Pancreas (tissue), 10 donors: ENCODE measurements around the gene ID2. TPM values are rescaled to one million over a fixed set of nuclear protein-coding genes. Genes with fewer than 3 reads are reported as not detected.

Experiments
- ATAC-seq, 4 donors: fragments of 200-7000 bp; cut with Tn5 transposase; one replicate each; pipeline versions ENCODE4 v1.8.0 to v1.9.1; 2020; ENCODE audit warnings: mild to moderate bottlenecking in 4 of 4, moderate library complexity in 4 of 4
- DNase-seq, 6 donors: peaks; one replicate each; pipeline ENCODE4 v3.0.0-alpha.2; 2020
- FAIRE-seq: peaks from 2 replicates; lab custom pipeline; 2012; peaks lifted over from hg19 to GRCh38; lab: Jason Lieb, UNC
- H3K27ac ChIP-seq, 4 donors: fragments of 200-600 bp; sonication (generic); 1 replicate in 3 of 4; 2 replicates in 1 of 4; pipeline versions ENCODE4 v1.5.0 to v1.8.0; 2020
- H3K27me3 ChIP-seq, 4 donors: fragments of 200-600 bp; one replicate each; pipeline ENCODE4 v1.8.0; 2021
- H3K36me3 ChIP-seq, 3 donors: fragments of 200-600 bp; sonication (generic) in 1 of 3; one replicate each; pipeline versions ENCODE4 v1.5.0 to v1.8.0; 2020 to 2021
- H3K4me1 ChIP-seq, 3 donors: fragments of 200-600 bp; one replicate each; pipeline ENCODE4 v1.8.0; 2021
- H3K4me3 ChIP-seq, 4 donors: fragments of 200-600 bp; sonication (generic) in 2 of 4; one replicate each; pipeline versions ENCODE4 v1.5.0 to v1.8.0; 2020 to 2021
- H3K9me3 ChIP-seq, 4 donors: fragments of 200-600 bp; one replicate each; pipeline ENCODE4 v1.8.0; 2021
- WGBS, 2 donors: extraction: QIAGEN DNeasy Blood & Tissue Kit; methylation state at CpG; one replicate each; pipeline ENCODE4 v1.1.7; 2013; 5-methylcytosine and 5-hydroxymethylcytosine counted together
- intact Hi-C, 3 donors: fragments of 100-400 bp; cut with DNase I; formaldehyde crosslinking; loops; one replicate each; pipeline versions ENCODE4 v1.11.1 to v1.14.2; 2022
- polyA plus RNA-seq, 2 donors: library from polyadenylated mRNA; stranded (reverse); fragments of 200-250 nt; gene quantifications; one replicate each; pipeline ENCODE4 v1.2.3, GENCODE V29; 2013
- total RNA-seq, 6 donors: library from RNA; stranded (reverse); fragmentation: NEBNext Ultra II Directional in 4 of 6; extraction: Animal tissue kit (Norgen Biotek cat#: 25700) in 4 of 6; gene quantifications; one replicate each; pipeline versions ENCODE4 v1.2.1 to v1.2.4, GENCODE V29; 2021 to 2023
- TF ChIP-seq, protein P1 (sequence below), 4 donors: fragments of 200-600 bp; sonication (generic) in 3 of 4; IDR thresholded peaks; one replicate each; pipeline versions ENCODE4 v1.5.0 to v1.8.0; 2021; ENCODE audit warnings: antibody characterized with exemption in 4 of 4
- donor health status: healthy with polysubstance abuse.
- donor health status: DM: no; HTN: no; CAD: no; lungs with moderate emphysema.
- donor health status: DM: no; HTN: no; CAD: no.
- donor health status: control.
- donor health status: control.
- donor health status: Bipolar disorder and iron deficiency.
- donor health status: DM: yes; HTN: yes; CAD: no.
- donor health status: DM: no; HTN: no; CAD: no.
- donor health status: DM: no; HTN: no; CAD: no.
- donor health status: DM: yes; HTN: yes; CAD: no.

Gene ID2
- total and polyA plus RNA-seq, 8 donors, result 19.3 to 135 (median 30.1) TPM

GRCh38 chr2:8656811-8657210 is 25.0 kb upstream of the ID2 start:
- Histone ChIP-seq H3K36me3 (no peaks in the 10 kb centered on the region), H3K27ac (no peak overlapping the region), H3K27me3 (no peaks in the 10 kb centered on the region), H3K4me1 (no peaks in the 10 kb centered on the region), H3K4me3 (no peak overlapping the region), H3K9me3 (no peaks in the 10 kb centered on the region)
- FAIRE-seq (no peak), ATAC-seq (no peak), DNase-seq (no peak)
- TF ChIP-seq, protein P1, sequence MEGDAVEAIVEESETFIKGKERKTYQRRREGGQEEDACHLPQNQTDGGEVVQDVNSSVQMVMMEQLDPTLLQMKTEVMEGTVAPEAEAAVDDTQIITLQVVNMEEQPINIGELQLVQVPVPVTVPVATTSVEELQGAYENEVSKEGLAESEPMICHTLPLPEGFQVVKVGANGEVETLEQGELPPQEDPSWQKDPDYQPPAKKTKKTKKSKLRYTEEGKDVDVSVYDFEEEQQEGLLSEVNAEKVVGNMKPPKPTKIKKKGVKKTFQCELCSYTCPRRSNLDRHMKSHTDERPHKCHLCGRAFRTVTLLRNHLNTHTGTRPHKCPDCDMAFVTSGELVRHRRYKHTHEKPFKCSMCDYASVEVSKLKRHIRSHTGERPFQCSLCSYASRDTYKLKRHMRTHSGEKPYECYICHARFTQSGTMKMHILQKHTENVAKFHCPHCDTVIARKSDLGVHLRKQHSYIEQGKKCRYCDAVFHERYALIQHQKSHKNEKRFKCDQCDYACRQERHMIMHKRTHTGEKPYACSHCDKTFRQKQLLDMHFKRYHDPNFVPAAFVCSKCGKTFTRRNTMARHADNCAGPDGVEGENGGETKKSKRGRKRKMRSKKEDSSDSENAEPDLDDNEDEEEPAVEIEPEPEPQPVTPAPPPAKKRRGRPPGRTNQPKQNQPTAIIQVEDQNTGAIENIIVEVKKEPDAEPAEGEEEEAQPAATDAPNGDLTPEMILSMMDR (IDR thresholded peaks at IDR 0.05), result no peak
- WGBS, 2 donors, result 78 to 86% methylated on average over 4 of the region's 4 CpGs
- intact Hi-C loops, result no loop called here

GRCh38 chr2:8657423-8658062 is 24.3 kb upstream of the ID2 start:
- Histone ChIP-seq H3K4me3 (no peak overlapping the region), H3K9me3 (no peaks in the 10 kb centered on the region), H3K4me1 (no peaks in the 10 kb centered on the region), H3K27ac (no peak overlapping the region), H3K36me3 (no peaks in the 10 kb centered on the region), H3K27me3 (no peaks in the 10 kb centered on the region)
- TF ChIP-seq, protein P1 (IDR thresholded peaks at IDR 0.05), result no peak
- DNase-seq (no peak), FAIRE-seq (no peak), ATAC-seq (no peak)
- intact Hi-C loops, result no loop called here
- WGBS, 2 donors, result 78 to 83% methylated on average over 17 of the region's 17 CpGs

DNA sequence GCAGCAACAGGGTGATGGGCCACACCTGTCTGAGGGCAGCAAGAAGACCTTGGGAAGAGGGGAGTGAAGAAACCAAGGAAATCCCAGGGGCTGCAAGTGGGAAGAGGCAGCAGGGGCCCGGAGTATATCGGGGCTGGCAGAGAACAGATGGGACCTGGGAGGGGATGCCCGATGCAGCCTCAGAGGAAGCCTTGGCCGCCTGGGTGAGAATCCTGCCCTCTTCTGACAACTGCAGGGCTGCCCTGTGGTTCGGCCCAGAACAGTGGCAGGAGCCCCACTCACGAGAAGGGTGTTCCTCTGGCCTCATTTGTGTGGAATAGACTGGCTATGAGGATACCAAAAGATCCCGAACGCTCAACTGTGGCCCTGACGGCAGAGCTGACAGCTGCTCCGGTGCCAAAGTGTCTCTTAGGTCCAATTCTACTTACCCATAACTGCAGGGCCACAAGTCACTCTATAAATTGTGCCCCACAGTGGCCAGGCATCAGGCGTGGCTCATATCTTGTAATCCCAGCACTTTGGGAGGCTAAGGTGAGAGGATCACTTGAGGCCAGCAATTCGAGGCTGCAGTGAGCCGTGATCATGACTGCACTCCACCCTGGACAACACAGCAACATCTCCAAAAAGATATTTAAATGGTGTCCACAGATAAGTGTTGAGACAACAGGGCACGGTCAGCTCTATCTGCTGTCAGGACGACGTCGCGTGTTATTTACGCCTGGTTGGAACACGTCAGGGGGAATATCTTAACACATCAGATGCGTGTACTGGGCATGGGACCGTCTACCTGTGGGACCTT is 23.6 kb upstream of the ID2 start:
- Histone ChIP-seq H3K27ac (no peak overlapping the region), H3K4me1 (no peaks in the 10 kb centered on the region), H3K36me3 (no peaks in the 10 kb centered on the region), H3K27me3 (no peaks in the 10 kb centered on the region), H3K4me3 (no peak overlapping the region), H3K9me3 (no peaks in the 10 kb centered on the region)
- intact Hi-C loops, result no loop called here
- TF ChIP-seq, protein P1 (IDR thresholded peaks at IDR 0.05), result no peak
- no peak for FAIRE-seq
- no peak for ATAC-seq
- 88 to 91% methylated on average over 22 of the region's 22 CpGs for WGBS, 2 donors
- no peak for DNase-seq

DNA sequence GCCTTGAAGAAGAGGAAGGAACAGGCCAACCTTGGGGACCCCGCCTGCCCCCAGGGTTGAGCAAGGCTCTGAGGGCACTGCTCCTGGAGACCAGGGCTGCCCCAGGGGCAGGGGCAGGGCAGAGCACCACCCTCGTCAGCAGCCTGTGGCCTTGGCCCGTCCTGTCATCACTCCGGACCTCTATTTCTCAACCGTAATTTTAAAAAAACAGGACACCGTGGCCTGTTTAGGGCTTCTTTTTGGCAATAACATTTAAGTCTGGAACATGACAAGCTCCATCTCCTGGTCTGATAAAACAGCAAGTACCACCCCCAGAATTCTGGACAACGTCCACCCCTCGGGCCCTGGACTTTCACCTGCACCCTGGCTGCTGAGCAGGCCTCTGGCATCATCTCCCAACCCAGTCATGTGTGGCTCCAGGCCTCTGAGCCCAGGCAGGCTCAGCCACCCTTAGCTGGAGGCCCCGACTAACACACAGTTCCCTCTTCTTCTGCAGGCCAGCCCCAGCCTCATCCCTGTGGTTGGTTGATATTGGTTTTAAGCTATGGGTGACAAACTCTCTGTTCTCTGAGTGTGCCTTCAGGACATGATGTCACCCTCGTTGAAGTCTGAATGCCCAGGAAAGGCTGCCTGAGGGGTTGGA is 22.6 kb upstream of the ID2 start:
- ATAC-seq (no peak), FAIRE-seq (no peak), DNase-seq (no peak)
- Histone ChIP-seq H3K9me3 (no peaks in the 10 kb centered on the region), H3K4me1 (no peaks in the 10 kb centered on the region), H3K27me3 (no peaks in the 10 kb centered on the region), H3K27ac (no peak overlapping the region), H3K36me3 (no peaks in the 10 kb centered on the region), H3K4me3 (no peak overlapping the region)
- 74 to 86% methylated on average over 10 of the region's 10 CpGs for WGBS, 2 donors
- intact Hi-C loops, result no loop called here
- TF ChIP-seq, protein P1 (IDR thresholded peaks at IDR 0.05), result no peak
